Neural progenitor cell (in vitro differentiated cells): ENCODE measurements around the gene OR10G7. TPM values are rescaled to one million over a fixed set of nuclear protein-coding genes. Genes with fewer than 3 reads are reported as not detected.
A peak's percentile ranks its signal among the peaks of the same experiment; 100 is the strongest.

Experiments used
- DNase-seq: peaks from one replicate; pipeline ENCODE4 v3.0.0-alpha.2; 2016; ENCODE audit warnings: low spot score
- H2AFZ ChIP-seq: fragments of 200-600 bp; sonication (generic); replicated peaks from 2 replicates; pipeline ENCODE4 v1.6.1; 2016; ENCODE audit warnings: antibody characterized with exemption
- H3F3A ChIP-seq: fragments of 200-600 bp; sonication (generic); 2 replicates; pipeline ENCODE4 v1.6.1; 2016; ENCODE audit warnings: antibody characterized with exemption, low read depth
- H3K27ac ChIP-seq: fragments of 200-600 bp; sonication (generic); 2 replicates; pipeline ENCODE4 v1.5.1; 2016; ENCODE audit warnings: mild to moderate bottlenecking
- H3K27me3 ChIP-seq: fragments of 200-600 bp; sonication (generic); 2 replicates; pipeline ENCODE4 v1.6.1; 2016; ENCODE audit warnings: mild to moderate bottlenecking, moderate library complexity
- H3K36me3 ChIP-seq: fragments of 200-600 bp; sonication (generic); 2 replicates; pipeline ENCODE4 v1.5.1; 2016
- H3K4me1 ChIP-seq: fragments of 200-600 bp; sonication (generic); 2 replicates; pipeline ENCODE4 v1.6.1; 2016; ENCODE audit warnings: mixed run types
- H3K4me2 ChIP-seq: fragments of 200-600 bp; sonication (generic); 2 replicates; pipeline ENCODE4 v1.6.1; 2016
- H3K4me3 ChIP-seq: fragments of 200-600 bp; sonication (generic); 2 replicates; pipeline ENCODE4 v1.5.1; 2016
- H3K79me2 ChIP-seq: fragments of 200-600 bp; sonication (generic); 2 replicates; pipeline ENCODE4 v1.6.1; 2016; ENCODE audit warnings: low read depth
- H3K9ac ChIP-seq: fragments of 200-600 bp; sonication (generic); 2 replicates; pipeline ENCODE4 v1.6.1; 2016
- H3K9me3 ChIP-seq: fragments of 200-600 bp; sonication (generic); 2 replicates; pipeline ENCODE4 v1.5.1; 2016; ENCODE audit warnings: low read depth
- H4K20me1 ChIP-seq: fragments of 200-600 bp; sonication (generic); 2 replicates; pipeline ENCODE4 v1.6.1; 2016; ENCODE audit warnings: low read depth
- H3K27ac Mint-ChIP-seq: 3 replicates; pipeline ENCODE4 v1.8.0; 2021; ENCODE audit warnings: mixed read lengths
- H3K27me3 Mint-ChIP-seq: 2 replicates; pipeline ENCODE4 v1.8.0; 2022; ENCODE audit warnings: low read depth, mild to moderate bottlenecking, inconsistent platforms, moderate library complexity, mixed read lengths; ENCODE audit not compliant: insufficient read depth
- H3K36me3 Mint-ChIP-seq: 3 replicates; pipeline ENCODE4 v1.8.0; 2021; ENCODE audit warnings: mixed read lengths
- H3K4me1 Mint-ChIP-seq: 3 replicates; pipeline ENCODE4 v1.8.0; 2021; ENCODE audit warnings: mixed read lengths
- H3K4me3 Mint-ChIP-seq: 3 replicates; pipeline ENCODE4 v1.8.0; 2021; ENCODE audit warnings: mild to moderate bottlenecking, moderate library complexity, mixed read lengths
- H3K9me3 Mint-ChIP-seq: 3 replicates; pipeline ENCODE4 v1.8.0; 2020; ENCODE audit warnings: mixed read lengths
- CTCF ChIP-seq: fragments of 200-600 bp; sonication (generic); IDR thresholded peaks from 2 replicates; pipeline ENCODE4 v1.5.1; 2017; ENCODE audit warnings: antibody characterized with exemption, mild to moderate bottlenecking
- EZH2 ChIP-seq: fragments of 200-600 bp; sonication (generic); IDR thresholded peaks from 2 replicates; pipeline ENCODE4 v1.6.1; 2017; ENCODE audit warnings: antibody characterized with exemption, mild to moderate bottlenecking, moderate library complexity
- EZH2phosphoT487 ChIP-seq: fragments of 200-600 bp; sonication (generic); IDR thresholded peaks from 2 replicates; pipeline ENCODE4 v1.6.1; 2017; ENCODE audit warnings: antibody characterized with exemption
- total RNA-seq: library from RNA; depleted of rRNA; stranded (reverse); fragments of >200 nt; gene quantifications from 2 replicates; pipeline ENCODE4 v1.2.3, GENCODE V29; 2015; ENCODE audit warnings: low replicate concordance

The OR10G7 gene
- total RNA-seq, 1 donor from 2014 or later = not detected

- H2AFZ ChIP-seq = peak overlapping the region; percentile 67
- H3K27me3 Mint-ChIP-seq = peaks cover 2% of the 10 kb centered on the region
These were observed 28.6 kb upstream of the OR10G7 start for GRCh38 chr11:124069429-124070401.

GRCh38 chr11:124068601-124069110 lies 27.5 kb upstream of the OR10G7 start:
- Histone ChIP-seq H3K27ac (no peak overlapping the region), H3K4me2 (no peak overlapping the region), H3K4me1 (no peaks in the 10 kb centered on the region), H3K4me3 (no peak overlapping the region), H3K9ac (no peak overlapping the region), H3K79me2 (no peaks in the 10 kb centered on the region), H3F3A (no peaks in the 10 kb centered on the region), H3K27me3 (no peaks in the 10 kb centered on the region), H4K20me1 (no peaks in the 10 kb centered on the region), H3K36me3 (no peaks in the 10 kb centered on the region), H2AFZ (no peak overlapping the region), H3K9me3 (no peaks in the 10 kb centered on the region)
- Mint-ChIP-seq H3K9me3 (no peaks in the 10 kb centered on the region), H3K27ac (no peak overlapping the region), H3K27me3 (peaks cover 2% of the 10 kb centered on the region), H3K4me3 (no peak overlapping the region), H3K36me3 (no peaks in the 10 kb centered on the region), H3K4me1 (no peaks in the 10 kb centered on the region)
- no peak for TF ChIP-seq EZH2
- TF ChIP-seq EZH2phosphoT487 = no peak
- no peak for TF ChIP-seq CTCF
- no peak for DNase-seq

More at GRCh38 chr11:124069429-124070401, 28.6 kb upstream of the OR10G7 start:
- Mint-ChIP-seq H3K36me3 (no peaks in the 10 kb centered on the region), H3K9me3 (no peaks in the 10 kb centered on the region), H3K4me1 (no peaks in the 10 kb centered on the region), H3K27ac (no peak overlapping the region), H3K4me3 (no peak overlapping the region)
- Histone ChIP-seq H3K27ac (no peak overlapping the region), H3K4me1 (no peaks in the 10 kb centered on the region), H3K27me3 (no peaks in the 10 kb centered on the region), H3K4me3 (no peak overlapping the region), H3K36me3 (no peaks in the 10 kb centered on the region), H3K9ac (no peak overlapping the region), H3K9me3 (no peaks in the 10 kb centered on the region), H4K20me1 (no peaks in the 10 kb centered on the region), H3K4me2 (peak overlapping the region; percentile 65), H3K79me2 (no peaks in the 10 kb centered on the region), H3F3A (no peaks in the 10 kb centered on the region)
- TF ChIP-seq EZH2 = no peak
- TF ChIP-seq EZH2phosphoT487 = no peak
- TF ChIP-seq CTCF = peak; percentile 74
- DNase-seq = peak; percentile 86

GRCh38 chr11:124052966-124053365 lies 11.8 kb upstream of the OR10G7 start:
- Mint-ChIP-seq H3K36me3 (no peaks in the 10 kb centered on the region), H3K4me3 (no peak overlapping the region), H3K4me1 (no peaks in the 10 kb centered on the region), H3K9me3 (no peaks in the 10 kb centered on the region), H3K27me3 (no peaks in the 10 kb centered on the region), H3K27ac (no peak overlapping the region)
- no peaks in the 10 kb centered on the region for H3K36me3 ChIP-seq
- no peaks in the 10 kb centered on the region for H3F3A ChIP-seq
- H3K4me1 ChIP-seq = no peaks in the 10 kb centered on the region
- H3K4me3 ChIP-seq = no peak overlapping the region
- H4K20me1 ChIP-seq = no peaks in the 10 kb centered on the region
- H3K9ac ChIP-seq = no peak overlapping the region
- no peak for TF ChIP-seq EZH2
- TF ChIP-seq EZH2phosphoT487 = no peak
- TF ChIP-seq CTCF = no peak
- no peaks in the 10 kb centered on the region for H3K27me3 ChIP-seq
- no peak overlapping the region for H3K4me2 ChIP-seq
- no peak for DNase-seq
- H3K79me2 ChIP-seq = no peaks in the 10 kb centered on the region
- H3K9me3 ChIP-seq = no peaks in the 10 kb centered on the region
- H2AFZ ChIP-seq = peak overlapping the region; percentile 51
- H3K27ac ChIP-seq = no peak overlapping the region
